Astrocyte (in vitro differentiated cells and primary cell): Measurements from ENCODE around the gene MCOLN1. TPM values are rescaled to one million over a fixed set of nuclear protein-coding genes. Genes with fewer than 3 reads are reported as not detected.

Experiments used
- DNase-seq: peaks from one replicate; pipeline ENCODE4 v3.0.0-alpha.2; 2010; ENCODE audit warnings: low read depth
- FAIRE-seq: peaks from 2 replicates; lab custom pipeline; 2011; peaks lifted over from hg19 to GRCh38; lab: Jason Lieb, UNC
- H2AFZ ChIP-seq: 2 replicates; pipeline ENCODE4 v1.6.0; 2012; ENCODE audit warnings: low read depth, low read length, inconsistent platforms
- H3K27ac ChIP-seq: 2 replicates; pipeline ENCODE4 v1.5.1; 2011; ENCODE audit warnings: low read depth, low read length, inconsistent platforms
- H3K27me3 ChIP-seq: 2 replicates; pipeline ENCODE4 v1.6.0; 2011; ENCODE audit warnings: low read length, inconsistent platforms; ENCODE audit not compliant: insufficient read depth
- H3K36me3 ChIP-seq: 2 replicates; pipeline ENCODE4 v1.5.1; 2011; ENCODE audit warnings: low read length, inconsistent platforms; ENCODE audit not compliant: insufficient read depth
- H3K4me1 ChIP-seq: 2 replicates; pipeline ENCODE4 v1.5.1; 2011; ENCODE audit warnings: low read length, inconsistent platforms; ENCODE audit not compliant: insufficient read depth
- H3K4me2 ChIP-seq: 2 replicates; pipeline ENCODE4 v1.6.0; 2012; ENCODE audit warnings: low read length, inconsistent platforms
- H3K4me3 ChIP-seq: 2 replicates; pipeline ENCODE4 v1.5.1; 2011; ENCODE audit warnings: low read depth, mild to moderate bottlenecking, low read length, inconsistent platforms; ENCODE audit not compliant: insufficient read depth
- H3K79me2 ChIP-seq: 2 replicates; pipeline ENCODE4 v1.6.0; 2012; ENCODE audit warnings: mild to moderate bottlenecking, low read length, inconsistent platforms; ENCODE audit not compliant: insufficient read depth
- H3K9ac ChIP-seq: 2 replicates; pipeline ENCODE4 v1.6.0; 2012; ENCODE audit warnings: mild to moderate bottlenecking, low read length, inconsistent platforms
- H3K9me3 ChIP-seq: 2 replicates; pipeline ENCODE4 v1.5.1; 2012; ENCODE audit warnings: low read depth, mild to moderate bottlenecking, low read length, inconsistent platforms; ENCODE audit not compliant: insufficient read depth
- H4K20me1 ChIP-seq: 2 replicates; pipeline ENCODE4 v1.6.0; 2012; ENCODE audit warnings: low read length, inconsistent platforms; ENCODE audit not compliant: insufficient read depth
- H3K27ac Mint-ChIP-seq: one replicate; pipeline ENCODE4 v1.8.0; 2021; ENCODE audit warnings: mild to moderate bottlenecking, mixed read lengths; ENCODE audit not compliant: unreplicated experiment
- H3K27me3 Mint-ChIP-seq: one replicate; pipeline ENCODE4 v1.8.0; 2021; ENCODE audit warnings: low read depth, mixed read lengths; ENCODE audit not compliant: unreplicated experiment
- H3K36me3 Mint-ChIP-seq: one replicate; pipeline ENCODE4 v1.8.0; 2021; ENCODE audit warnings: low read depth, mixed read lengths; ENCODE audit not compliant: unreplicated experiment
- H3K4me1 Mint-ChIP-seq: one replicate; pipeline ENCODE4 v1.8.0; 2021; ENCODE audit warnings: low read depth, mixed read lengths; ENCODE audit not compliant: unreplicated experiment
- H3K4me3 Mint-ChIP-seq: one replicate; pipeline ENCODE4 v1.8.0; 2021; ENCODE audit warnings: mild to moderate bottlenecking, moderate library complexity, mixed read lengths; ENCODE audit not compliant: unreplicated experiment
- H3K9me3 Mint-ChIP-seq: one replicate; pipeline ENCODE4 v1.8.0; 2021; ENCODE audit warnings: mild to moderate bottlenecking, mixed read lengths; ENCODE audit not compliant: unreplicated experiment
- CTCF ChIP-seq: IDR thresholded peaks from 2 replicates; pipeline ENCODE4 v1.5.1; 2011; ENCODE audit warnings: low read depth, mild to moderate bottlenecking, inconsistent platforms, low read length, moderate library complexity; ENCODE audit not compliant: insufficient read depth
- EZH2 ChIP-seq: IDR thresholded peaks from 2 replicates; pipeline ENCODE4 v1.6.1; 2012; ENCODE audit warnings: mild to moderate bottlenecking, low read length, inconsistent platforms; ENCODE audit not compliant: insufficient read depth
- total RNA-seq: library from RNA; stranded (reverse); gene quantifications from 2 replicates; pipeline ENCODE4 v1.2.1, GENCODE V29; 2021

The MCOLN1 gene
- total RNA-seq, 1 donor from 2014 or later: 26.2 TPM

DNA sequence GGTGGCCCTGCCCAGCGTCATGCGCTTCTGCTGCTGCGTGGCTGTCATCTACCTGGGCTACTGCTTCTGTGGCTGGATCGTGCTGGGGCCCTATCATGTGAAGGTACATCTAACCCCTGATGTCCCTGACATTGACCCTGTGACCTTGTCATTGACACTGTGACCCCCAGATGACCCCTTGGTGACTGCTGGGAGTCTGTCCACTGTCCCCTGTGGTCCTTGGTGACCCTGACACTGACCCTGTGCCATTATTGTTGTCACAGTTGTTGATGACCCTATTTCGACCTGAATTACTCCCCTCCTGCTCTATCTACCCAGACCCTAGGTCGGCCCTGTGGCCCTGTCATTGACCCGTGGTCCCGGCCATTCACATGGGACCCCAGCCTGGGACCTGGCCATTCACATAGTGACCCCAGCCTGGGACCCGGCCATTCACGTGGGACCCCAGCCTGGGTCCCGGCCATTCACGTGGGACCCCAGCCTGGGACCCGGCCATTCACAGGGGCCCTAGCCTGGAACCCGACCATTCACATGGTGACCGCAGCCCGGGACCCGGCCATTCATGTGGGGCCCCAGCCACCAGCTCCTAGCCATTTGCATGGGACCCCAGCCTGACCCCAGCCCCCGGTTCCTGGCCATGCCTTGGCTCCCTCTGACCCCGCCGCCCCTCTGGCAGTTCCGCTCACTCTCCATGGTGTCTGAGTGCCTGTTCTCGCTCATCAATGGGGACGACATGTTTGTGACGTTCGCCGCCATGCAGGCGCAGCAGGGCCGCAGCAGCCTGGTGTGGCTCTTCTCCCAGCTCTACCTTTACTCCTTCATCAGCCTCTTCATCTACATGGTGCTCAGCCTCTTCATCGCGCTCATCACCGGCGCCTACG lies 7.4 kb downstream of the MCOLN1 start:
- Histone ChIP-seq H2AFZ (no peak overlapping the region), H3K36me3 (peaks cover 4% of the 10 kb centered on the region), H3K4me3 (no peak overlapping the region), H3K27me3 (no peaks in the 10 kb centered on the region), H3K4me1 (no peaks in the 10 kb centered on the region), H3K9ac (no peak overlapping the region), H3K79me2 (no peaks in the 10 kb centered on the region), H3K27ac (no peak overlapping the region), H4K20me1 (no peaks in the 10 kb centered on the region), H3K4me2 (no peak overlapping the region), H3K9me3 (no peaks in the 10 kb centered on the region)
- H3K27ac Mint-ChIP-seq: no peak overlapping the region
- H3K27me3 Mint-ChIP-seq: no peaks in the 10 kb centered on the region
- H3K9me3 Mint-ChIP-seq: no peaks in the 10 kb centered on the region
- TF ChIP-seq CTCF (no peak), EZH2 (no peak)
- peaks cover 4% of the 10 kb centered on the region for H3K4me1 Mint-ChIP-seq
- no peak for DNase-seq
- H3K4me3 Mint-ChIP-seq: no peak overlapping the region
- no peak for FAIRE-seq
- no peaks in the 10 kb centered on the region for H3K36me3 Mint-ChIP-seq

- Mint-ChIP-seq H3K4me3 (peak overlapping the region; percentile 97), H3K4me1 (peaks cover 4% of the 10 kb centered on the region), H3K27ac (peak overlapping the region; percentile 62), H3K36me3 (peaks cover 4% of the 10 kb centered on the region), H3K9me3 (no peaks in the 10 kb centered on the region), H3K27me3 (no peaks in the 10 kb centered on the region)
- no peak for DNase-seq
- no peak for FAIRE-seq
- Histone ChIP-seq H3K36me3 (no peaks in the 10 kb centered on the region), H3K9ac (peak overlapping the region; percentile 87), H3K27ac (peak overlapping the region; percentile 58), H3K4me1 (peaks cover 6% of the 10 kb centered on the region), H2AFZ (peak overlapping the region; percentile 73), H3K9me3 (no peaks in the 10 kb centered on the region), H3K27me3 (no peaks in the 10 kb centered on the region), H3K79me2 (peaks cover 9% of the 10 kb centered on the region), H3K4me2 (peak overlapping the region; percentile 97), H4K20me1 (no peaks in the 10 kb centered on the region), H3K4me3 (peak overlapping the region; percentile 90)
- TF ChIP-seq EZH2: no peak
- no peak for TF ChIP-seq CTCF
Measured at GRCh38 chr19:7533281-7533885, 11.0 kb downstream of the MCOLN1 start.
